Measurements from ENCODE around the gene GLRX2. TPM values are rescaled to one million over a fixed set of nuclear protein-coding genes. Genes with fewer than 3 reads are reported as not detected.

GLRX2 gene
- total RNA-seq, 4 donors from 2014 or later = 5.6 to 11.0 (median 8.1) TPM

GRCh38 chr1:193060938-193061337 is 44.3 kb downstream of the GLRX2 start:
- 5 to 8% methylated on average over 2 of the region's 2 CpGs for WGBS, 2 donors
- TF ChIP-seq CTCF (IDR thresholded peaks at IDR 0.05) (no peak), POLR2A (IDR thresholded peaks at IDR 0.05) (no peak)
- H3K4me3 ChIP-seq (ENCODE audit: low read depth, poor library complexity, severe bottlenecking) = no peak overlapping the region
- intact Hi-C loops (cut with DNase I; ENCODE audit: low total_unique reads) = no loop called here
- DNase-seq (ENCODE audit: low spot score in 2 of 2) = no peak

GRCh38 chr1:193060406-193060805 is 44.8 kb downstream of the GLRX2 start:
- no peak for DNase-seq (ENCODE audit: low spot score in 2 of 2)
- 7 to 8% methylated on average over 4 of the region's 4 CpGs for WGBS, 2 donors
- TF ChIP-seq CTCF (IDR thresholded peaks at IDR 0.05) = no peak
- TF ChIP-seq POLR2A (IDR thresholded peaks at IDR 0.05) = no peak
- H3K4me3 ChIP-seq (ENCODE audit: low read depth, poor library complexity, severe bottlenecking) = peak overlapping the region; percentile 87
- intact Hi-C loops (cut with DNase I; ENCODE audit: low total_unique reads) = no loop called here

- intact Hi-C loops (cut with DNase I; ENCODE audit: low total_unique reads) = no loop called here
- TF ChIP-seq CTCF (IDR thresholded peaks at IDR 0.05) (no peak), POLR2A (IDR thresholded peaks at IDR 0.05) (no peak)
- no peak for DNase-seq (ENCODE audit: low spot score in 2 of 2)
Measured at GRCh38 chr1:193060115-193060403, 45.2 kb downstream of the GLRX2 start.

GRCh38 chr1:193059282-193060114 is 45.7 kb downstream of the GLRX2 start, which contains the start of the genes RO60 and UCHL5:
Gene RO60, plus strand, starts transcription at chr1:193059612. Its CDS starts 9,443 bp downstream, at chr1:193069055.
Gene UCHL5, minus strand, starts transcription at chr1:193059360. Its CDS starts 100 bp downstream, at chr1:193059260.
- intact Hi-C loops (cut with DNase I; ENCODE audit: low total_unique reads) = no loop called here
- TF ChIP-seq CTCF (IDR thresholded peaks at IDR 0.05) (no peak), POLR2A (IDR thresholded peaks at IDR 0.05) (no peak)
- peak within 1 kb of the TSS; percentile 87 for H3K4me3 ChIP-seq (ENCODE audit: low read depth, poor library complexity, severe bottlenecking)
- WGBS, 2 donors = 0% methylated on average over 41 to 49 of the region's 74 CpGs
- peak; percentile 97 to 99 for DNase-seq (ENCODE audit: low spot score in 2 of 2)

More at GRCh38 chr1:193060115-193060403, 45.2 kb downstream of the GLRX2 start:
- peak overlapping the region; percentile 87 for H3K4me3 ChIP-seq (ENCODE audit: low read depth, poor library complexity, severe bottlenecking)
- WGBS, 2 donors = 0 to 1% methylated on average over 9 of the region's 9 CpGs

GRCh38 chr1:193058529-193059281 is 46.5 kb downstream of the GLRX2 start:
- WGBS, 2 donors = 0 to 1% methylated on average over 35 to 37 of the region's 37 CpGs
- peak; percentile 31 to 87 for DNase-seq (ENCODE audit: low spot score in 2 of 2)
- no peak for TF ChIP-seq POLR2A (IDR thresholded peaks at IDR 0.05)
- TF ChIP-seq CTCF (IDR thresholded peaks at IDR 0.05) = no peak
- intact Hi-C loops (cut with DNase I; ENCODE audit: low total_unique reads) = no loop called here
- H3K4me3 ChIP-seq (ENCODE audit: low read depth, poor library complexity, severe bottlenecking) = peak overlapping the region; percentile 87
